ENCODE results near the gene MSL2.

DNA sequence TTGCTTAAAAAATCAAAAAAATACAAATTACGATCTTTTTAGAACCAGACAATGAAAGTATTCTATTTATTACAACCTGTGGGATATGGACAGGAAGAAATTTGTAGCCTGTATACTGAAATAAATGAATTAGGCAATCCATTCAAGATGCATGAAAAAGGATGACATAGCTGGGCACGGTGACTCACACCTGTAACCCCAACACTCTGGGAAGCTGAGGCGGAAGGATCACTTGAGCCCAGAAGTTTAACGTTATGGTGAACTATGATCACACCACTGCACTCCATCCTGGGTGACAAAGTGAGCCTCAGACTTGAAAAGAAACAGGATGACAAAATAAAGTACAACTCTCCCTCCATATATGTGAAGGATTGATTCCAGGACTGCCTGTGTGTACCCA is 74.1 kb downstream of the MSL2 start:
- TF ChIP-seq, protein P1, sequence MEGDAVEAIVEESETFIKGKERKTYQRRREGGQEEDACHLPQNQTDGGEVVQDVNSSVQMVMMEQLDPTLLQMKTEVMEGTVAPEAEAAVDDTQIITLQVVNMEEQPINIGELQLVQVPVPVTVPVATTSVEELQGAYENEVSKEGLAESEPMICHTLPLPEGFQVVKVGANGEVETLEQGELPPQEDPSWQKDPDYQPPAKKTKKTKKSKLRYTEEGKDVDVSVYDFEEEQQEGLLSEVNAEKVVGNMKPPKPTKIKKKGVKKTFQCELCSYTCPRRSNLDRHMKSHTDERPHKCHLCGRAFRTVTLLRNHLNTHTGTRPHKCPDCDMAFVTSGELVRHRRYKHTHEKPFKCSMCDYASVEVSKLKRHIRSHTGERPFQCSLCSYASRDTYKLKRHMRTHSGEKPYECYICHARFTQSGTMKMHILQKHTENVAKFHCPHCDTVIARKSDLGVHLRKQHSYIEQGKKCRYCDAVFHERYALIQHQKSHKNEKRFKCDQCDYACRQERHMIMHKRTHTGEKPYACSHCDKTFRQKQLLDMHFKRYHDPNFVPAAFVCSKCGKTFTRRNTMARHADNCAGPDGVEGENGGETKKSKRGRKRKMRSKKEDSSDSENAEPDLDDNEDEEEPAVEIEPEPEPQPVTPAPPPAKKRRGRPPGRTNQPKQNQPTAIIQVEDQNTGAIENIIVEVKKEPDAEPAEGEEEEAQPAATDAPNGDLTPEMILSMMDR (IDR thresholded peaks at IDR 0.05) = no peak
- no peak for TF ChIP-seq POLR2A (IDR thresholded peaks at IDR 0.05)
